SK-N-MC (cell line): ENCODE measurements around the gene PRKN.

ENCODE experiments used
- EZH2 ChIP-seq: fragments of 200-600 bp; sonication (generic); IDR thresholded peaks from one replicate; pipeline ENCODE4 v1.6.1; 2017; ENCODE audit warnings: antibody characterized with exemption
- POLR2AphosphoS5 ChIP-seq: IDR thresholded peaks from 2 replicates; pipeline ENCODE4 v1.6.1; 2012; ENCODE audit warnings: mild to moderate bottlenecking, low read depth, low read length, borderline replicate concordance

DNA sequence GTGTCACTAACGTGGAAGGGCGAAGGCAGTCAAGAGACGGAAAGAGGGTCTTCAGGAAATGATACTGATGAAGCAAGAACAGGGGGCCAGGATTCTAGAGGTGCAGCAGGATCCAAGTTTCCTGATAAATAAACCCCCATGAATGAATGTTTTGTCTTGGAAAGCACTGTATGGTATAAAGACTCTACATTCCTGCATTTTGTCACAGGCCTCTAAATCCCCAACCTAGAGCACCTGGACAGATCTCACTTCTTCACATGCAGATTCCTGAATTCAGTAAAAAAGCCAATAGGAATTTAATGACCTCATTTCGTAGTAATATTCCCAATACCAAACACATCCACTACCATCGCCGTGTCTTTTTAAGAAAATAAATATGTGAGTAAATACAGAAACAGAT lies 577.8 kb downstream of the PRKN start:
- no peak for TF ChIP-seq POLR2AphosphoS5
- no peak for TF ChIP-seq EZH2
